ENCODE data around the gene TRMT2A.

DNA sequence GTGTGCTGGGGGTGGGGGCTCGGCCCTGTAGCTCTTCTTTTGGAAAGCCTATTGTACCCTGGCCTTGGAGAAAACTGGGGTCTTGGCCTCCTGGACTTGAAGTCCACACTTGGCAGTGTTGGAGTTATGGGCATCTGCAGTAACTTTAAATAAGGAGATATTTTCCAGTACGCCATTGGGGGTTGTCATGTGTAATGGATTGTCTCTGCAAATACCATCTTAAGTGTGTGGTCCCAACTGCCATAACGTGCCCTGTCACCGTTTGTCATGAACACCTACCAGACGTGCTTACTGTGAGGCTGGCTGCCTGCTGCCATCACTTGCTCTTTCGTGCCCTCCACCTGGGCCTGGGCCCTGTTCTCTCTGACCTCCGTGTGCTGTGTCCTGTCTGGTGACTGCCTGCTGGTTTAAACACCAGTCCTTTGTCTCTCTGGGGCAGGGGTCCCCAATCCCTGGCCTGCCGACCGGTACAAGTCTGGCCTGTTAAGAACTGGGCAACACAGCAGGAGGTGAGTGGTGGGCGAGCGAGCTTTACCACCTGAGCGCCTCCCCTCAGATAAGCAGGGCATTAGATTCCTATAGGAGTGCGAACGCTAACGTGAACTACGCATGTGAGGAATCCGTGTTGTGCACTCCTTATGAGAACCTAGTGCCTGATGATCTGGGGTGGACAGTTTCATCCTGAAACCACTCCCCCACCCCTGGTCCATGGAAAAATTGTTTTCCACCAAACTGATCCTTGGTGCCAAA, 11.0 kb upstream of the TRMT2A start:
- TF ChIP-seq, protein P1, sequence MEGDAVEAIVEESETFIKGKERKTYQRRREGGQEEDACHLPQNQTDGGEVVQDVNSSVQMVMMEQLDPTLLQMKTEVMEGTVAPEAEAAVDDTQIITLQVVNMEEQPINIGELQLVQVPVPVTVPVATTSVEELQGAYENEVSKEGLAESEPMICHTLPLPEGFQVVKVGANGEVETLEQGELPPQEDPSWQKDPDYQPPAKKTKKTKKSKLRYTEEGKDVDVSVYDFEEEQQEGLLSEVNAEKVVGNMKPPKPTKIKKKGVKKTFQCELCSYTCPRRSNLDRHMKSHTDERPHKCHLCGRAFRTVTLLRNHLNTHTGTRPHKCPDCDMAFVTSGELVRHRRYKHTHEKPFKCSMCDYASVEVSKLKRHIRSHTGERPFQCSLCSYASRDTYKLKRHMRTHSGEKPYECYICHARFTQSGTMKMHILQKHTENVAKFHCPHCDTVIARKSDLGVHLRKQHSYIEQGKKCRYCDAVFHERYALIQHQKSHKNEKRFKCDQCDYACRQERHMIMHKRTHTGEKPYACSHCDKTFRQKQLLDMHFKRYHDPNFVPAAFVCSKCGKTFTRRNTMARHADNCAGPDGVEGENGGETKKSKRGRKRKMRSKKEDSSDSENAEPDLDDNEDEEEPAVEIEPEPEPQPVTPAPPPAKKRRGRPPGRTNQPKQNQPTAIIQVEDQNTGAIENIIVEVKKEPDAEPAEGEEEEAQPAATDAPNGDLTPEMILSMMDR (IDR thresholded peaks at IDR 0.05; ENCODE audit: low read depth, low read length): no peak
- TF ChIP-seq EZH2phosphoT487 (IDR thresholded peaks at IDR 0.05; ENCODE audit: low read depth): no peak
